ENCODE results near the gene KCNJ15. TPM values are rescaled to one million over a fixed set of nuclear protein-coding genes. Genes with fewer than 3 reads are reported as not detected.

The KCNJ15 gene
- total and polyA plus RNA-seq, 2 of the 8 experiments (the other 6 are each of a cell fraction or from before 2014, with no cell fraction given) = under 0.01 TPM; not detected in 1

GRCh38 chr21:38258521-38259485, 2.0 kb downstream of the KCNJ15 start:
- H4K20me1 ChIP-seq (replicated peaks in 1 of 2; ENCODE audit: control insufficient read depth in 1 of 2, insufficient read depth in 2 of 2, low read length in 2 of 2) = no peaks in the 10 kb centered on the region
- no peak overlapping the region for H2BK120ac ChIP-seq (replicated peaks; ENCODE audit: low read depth, low read length)
- H2AFZ ChIP-seq (ENCODE audit: low read length) = peak overlapping the region; percentile 2; the same call in 1 of the 2 replicates
- no peak overlapping the region for H4K8ac ChIP-seq (ENCODE audit: extremely low read depth, insufficient read depth, low read length)
- no peak overlapping the region for H2BK12ac ChIP-seq (ENCODE audit: low read depth, low read length)
- 88% methylated on average over 17 of the region's 17 CpGs; no CpG with 5 or more reads in 1 of the 2 experiments for WGBS, 2 experiments (ENCODE audit: extremely low coverage in 1 of 2, insufficient coverage in 1 of 2, insufficient read length in 1 of 2, insufficient replicate concordance in 2 of 2, low coverage in 1 of 2, low lambda C conversion rate in 2 of 2, missing lambda C conversion rate in 1 of 2)
- no peaks in the 10 kb centered on the region for H3K79me2 ChIP-seq (ENCODE audit: control insufficient read depth in 1 of 2, insufficient read depth in 2 of 2, low read length in 2 of 2)
- H3K14ac ChIP-seq (ENCODE audit: insufficient read length) = no peak overlapping the region
- no peak overlapping the region for H3K4me3 ChIP-seq (ENCODE audit: extremely low read depth in 1 of 4, insufficient read depth in 2 of 4, low read depth in 3 of 4, low read length in 4 of 4)
- H3K4me2 ChIP-seq (ENCODE audit: insufficient read depth in 1 of 2, low read depth in 2 of 2, low read length in 2 of 2) = no peak overlapping the region
- H3K56ac ChIP-seq (replicated peaks; ENCODE audit: insufficient read length, low read depth, low read length) = no peak overlapping the region
- H4K91ac ChIP-seq (replicated peaks; ENCODE audit: insufficient read length, low read length) = no peak overlapping the region
- ChIA-PET POLR2A (ENCODE audit: partially characterized antibody) (no interaction called here), CTCF (ENCODE audit: partially characterized antibody) (interaction anchor here (0.7 to 1.5 kb wide), 3 partner anchors 13 to 386 kb away, joined by 3 to 4 read pairs (median 3); no protein-coding TSS in a partner anchor)
- H3K36me3 ChIP-seq (ENCODE audit: control insufficient read depth in 2 of 4, insufficient read depth in 4 of 4, low read length in 3 of 4) = no peaks in the 10 kb centered on the region
- FAIRE-seq (no peak), DNase-seq (ENCODE audit: low read depth in 1 of 2, low spot score in 2 of 2) (no peak)
- no peaks in the 10 kb centered on the region for H3K79me1 ChIP-seq (ENCODE audit: low read depth, low read length)
- no peaks in the 10 kb centered on the region for H3K9me3 ChIP-seq (ENCODE audit: insufficient read depth in 2 of 2, low read depth in 1 of 2, low read length in 1 of 2)
- H3K23me2 ChIP-seq (ENCODE audit: low read depth, low read length) = no peaks in the 10 kb centered on the region
- no peak overlapping the region for H2BK20ac ChIP-seq (ENCODE audit: low read length)
- no peak overlapping the region for H3K23ac ChIP-seq (ENCODE audit: insufficient read length)
- no peak overlapping the region for H2AK5ac ChIP-seq (ENCODE audit: low read depth, low read length)
- no peak overlapping the region for H3K4ac ChIP-seq (replicated peaks; ENCODE audit: insufficient read length, low read depth, low read length)
- no peak overlapping the region for H3K18ac ChIP-seq (ENCODE audit: extremely low read depth, low read length)
- no peak overlapping the region for H4K5ac ChIP-seq (ENCODE audit: insufficient read length, low read depth, low read length)
- H2BK15ac ChIP-seq (ENCODE audit: low read length) = no peak overlapping the region
- TF ChIP-seq RAD21 (IDR thresholded peaks at IDR 0.05 in 1 of 2, conservative IDR thresholded peaks at IDR 0.05 in 1 of 2; ENCODE audit: low read depth in 2 of 2, low read length in 2 of 2) (no peak), BACH1 (IDR thresholded peaks at IDR 0.05; ENCODE audit: low read length) (no peak), E2F6 (IDR thresholded peaks at IDR 0.05) (peak; percentile 33; the same call in 1 of the 2 replicates)
- H3K4me1 ChIP-seq (replicated peaks in 1 of 4; ENCODE audit: control insufficient read depth in 3 of 4, insufficient read depth in 4 of 4, low read length in 3 of 4) = no peaks in the 10 kb centered on the region; a peak in 1 of 7 replicates
- no peak overlapping the region for H2BK5ac ChIP-seq (ENCODE audit: low read depth, low read length)
- H3K27ac ChIP-seq (ENCODE audit: low read depth, low read length) = no peak overlapping the region
- no peaks in the 10 kb centered on the region for H3K27me3 ChIP-seq (replicated peaks in 1 of 4; ENCODE audit: control insufficient read depth in 3 of 4, extremely low read depth in 1 of 4, insufficient read depth in 3 of 4, low read length in 3 of 4)
- H3K9ac ChIP-seq (replicated peaks in 1 of 4; ENCODE audit: extremely low read depth in 1 of 4, low read depth in 3 of 4, low read length in 3 of 4) = no peak overlapping the region

Measured in H1 (cell line).